Fibroblast of lung (primary cell): ENCODE data around the gene PHLDB3. TPM values are rescaled to one million over a fixed set of nuclear protein-coding genes. Genes with fewer than 3 reads are reported as not detected.

Source experiments
- polyA plus RNA-seq, 2 donors: library from polyadenylated mRNA; depleted of rRNA in 1 of 2; stranded (reverse) in 1 of 2; unstranded in 1 of 2; fragments of >200 nt; gene quantifications; 2 replicates each; pipeline ENCODE4 v1.2.1, GENCODE V29; 2011 to 2012; ENCODE audit warnings: missing spikeins in 1 of 2
- total RNA-seq: library from RNA; depleted of rRNA; stranded (reverse); fragments of >200 nt; gene quantifications from 2 replicates; pipeline ENCODE4 v1.2.1, GENCODE V29; 2014

The PHLDB3 gene
- total and polyA plus RNA-seq, 2 donors (not counting 1 experiment from before 2014, with no cell fraction given) = 1.8 to 35.8 TPM

Other genes starting within 250 kb of the PHLDB3 start
- gene PSG9, start 235.2 kb downstream of the PHLDB3 start, total RNA-seq = 0.17 TPM in 1 of 2 replicates, not detected in the other
- 3.4 and 4.3 TPM in 2 replicates for gene PSG9, start 235.2 kb downstream of the PHLDB3 start, polyA plus RNA-seq
- under 0.01 and 0.33 TPM in 2 replicates for gene CD177, start 151.1 kb downstream of the PHLDB3 start, total RNA-seq
- gene CD177, start 151.1 kb downstream of the PHLDB3 start, polyA plus RNA-seq = 0.19 and 0.30 TPM in 2 replicates
- not detected in 2 replicates for gene TEX101, start 89.9 kb downstream of the PHLDB3 start, total RNA-seq
- gene TEX101, start 89.9 kb downstream of the PHLDB3 start, polyA plus RNA-seq = not detected in 2 replicates
- 0.50 and 0.51 TPM in 2 replicates for gene LYPD3, start 39.1 kb downstream of the PHLDB3 start, total RNA-seq
- 0.35 and 1.4 TPM in 2 replicates for gene LYPD3, start 39.1 kb downstream of the PHLDB3 start, polyA plus RNA-seq
- 86.0 and 112 TPM in 2 replicates for gene ETHE1, start 22.5 kb upstream of the PHLDB3 start, total RNA-seq
- gene ETHE1, start 22.5 kb upstream of the PHLDB3 start, polyA plus RNA-seq = 65.2 and 129 TPM in 2 replicates
- gene ZNF575, start 28.4 kb upstream of the PHLDB3 start, total RNA-seq = 0.26 and 0.33 TPM in 2 replicates
- gene ZNF575, start 28.4 kb upstream of the PHLDB3 start, polyA plus RNA-seq = 0.27 TPM in 2 replicates
- gene XRCC1, start 70.8 kb upstream of the PHLDB3 start, total RNA-seq = 13.6 and 14.5 TPM in 2 replicates
- gene XRCC1, start 70.8 kb upstream of the PHLDB3 start, polyA plus RNA-seq = 8.6 and 17.5 TPM in 2 replicates
- gene PINLYP, start 71.1 kb upstream of the PHLDB3 start, total RNA-seq = 7.2 and 14.7 TPM in 2 replicates
- gene PINLYP, start 71.1 kb upstream of the PHLDB3 start, polyA plus RNA-seq = 5.1 TPM in 2 replicates
- gene IRGQ, start 91.4 kb upstream of the PHLDB3 start, total RNA-seq = 11.6 and 12.2 TPM in 2 replicates
- 11.7 TPM in 2 replicates for gene IRGQ, start 91.4 kb upstream of the PHLDB3 start, polyA plus RNA-seq
- 8.7 and 9.7 TPM in 2 replicates for gene ZNF576, start 91.8 kb upstream of the PHLDB3 start, total RNA-seq
- 7.0 and 10.3 TPM in 2 replicates for gene ZNF576, start 91.8 kb upstream of the PHLDB3 start, polyA plus RNA-seq
- gene SRRM5, start 107.3 kb upstream of the PHLDB3 start, total RNA-seq = under 0.01 TPM in 1 of 2 replicates, not detected in the other
- 0.03 and 0.06 TPM in 2 replicates for gene SRRM5, start 107.3 kb upstream of the PHLDB3 start, polyA plus RNA-seq
- 38.5 and 43.9 TPM in 2 replicates for gene ZNF428, start 114.9 kb upstream of the PHLDB3 start, total RNA-seq
- gene ZNF428, start 114.9 kb upstream of the PHLDB3 start, polyA plus RNA-seq = 14.0 and 17.2 TPM in 2 replicates
- gene CADM4, start 135.1 kb upstream of the PHLDB3 start, total RNA-seq = 1.5 and 2.1 TPM in 2 replicates
- gene CADM4, start 135.1 kb upstream of the PHLDB3 start, polyA plus RNA-seq = 0.49 and 1.5 TPM in 2 replicates
- 31.1 and 48.1 TPM in 2 replicates for gene PLAUR, start 165.4 kb upstream of the PHLDB3 start, total RNA-seq
- 64.6 and 83.9 TPM in 2 replicates for gene PLAUR, start 165.4 kb upstream of the PHLDB3 start, polyA plus RNA-seq
- not detected in 2 replicates for gene IRGC, start 211.3 kb upstream of the PHLDB3 start, total RNA-seq
- not detected in 2 replicates for gene IRGC, start 211.3 kb upstream of the PHLDB3 start, polyA plus RNA-seq